8988T (cell line): ENCODE measurements around the gene KIR3DL3.
"Not testable (repeated sequence)": the region's sequence is repeated elsewhere in the genome, so short reads cannot be mapped to it uniquely, and the experiment has no call there.

Experiments
- DNase-seq: peaks from one replicate; pipeline ENCODE4 v3.0.0; 2011

The KIR3DL3 gene

DNA sequence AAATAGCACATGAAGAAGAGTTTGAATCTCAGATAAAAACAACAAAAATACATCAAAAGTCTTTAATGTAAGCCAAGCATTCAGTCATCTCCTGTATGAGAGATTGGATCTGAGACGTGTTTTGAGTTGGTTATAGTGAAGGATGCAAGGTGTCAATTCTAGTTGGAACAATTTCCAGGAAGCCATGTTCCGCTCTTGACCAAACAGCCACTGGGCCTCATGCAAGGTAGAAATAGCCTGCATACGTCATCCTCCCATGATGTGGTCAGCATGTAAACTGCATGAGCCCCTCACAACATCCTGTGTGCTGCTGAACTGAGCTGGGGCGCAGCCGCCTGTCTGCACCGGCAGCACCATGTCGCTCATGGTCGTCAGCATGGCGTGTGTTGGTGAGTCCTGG is at the start of gene KIR3DL3:
Gene KIR3DL3, plus strand, starts transcription at position 301 of the 400 bp plus-strand sequence. Its CDS starts 55 bp downstream, at position 356.
- DNase-seq, result no peak

DNA sequence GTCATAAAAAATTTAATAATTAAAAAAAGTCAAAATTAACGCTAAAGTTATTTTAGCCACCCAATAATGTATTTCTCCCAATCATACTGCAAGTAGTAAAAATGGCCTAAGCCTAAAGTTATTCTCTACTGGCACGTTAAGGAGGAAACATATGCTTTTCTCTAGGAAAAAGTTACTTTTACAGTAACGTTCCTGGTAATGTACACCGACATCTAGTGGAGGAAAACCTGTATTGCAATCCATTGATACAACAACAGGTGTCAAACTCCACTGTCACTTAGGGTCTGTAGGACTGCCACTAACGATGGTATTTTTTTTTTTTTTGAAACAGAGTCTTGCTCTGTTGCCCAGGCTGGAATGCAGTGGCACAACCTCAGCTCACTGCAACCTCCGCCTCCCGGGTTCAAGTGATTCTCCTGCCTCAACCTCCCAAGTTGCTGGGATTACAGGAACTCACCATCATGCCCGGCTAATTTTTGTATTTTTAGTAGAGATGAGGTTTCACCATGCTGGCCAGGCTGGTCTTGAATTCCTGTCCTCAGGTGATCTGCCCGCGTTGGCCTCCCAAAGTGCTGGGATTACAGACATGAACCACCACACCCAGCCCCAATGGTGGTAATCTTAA is 47.9 kb upstream of the KIR3DL3 start:
- DNase-seq, result not testable (repeated sequence)

DNA sequence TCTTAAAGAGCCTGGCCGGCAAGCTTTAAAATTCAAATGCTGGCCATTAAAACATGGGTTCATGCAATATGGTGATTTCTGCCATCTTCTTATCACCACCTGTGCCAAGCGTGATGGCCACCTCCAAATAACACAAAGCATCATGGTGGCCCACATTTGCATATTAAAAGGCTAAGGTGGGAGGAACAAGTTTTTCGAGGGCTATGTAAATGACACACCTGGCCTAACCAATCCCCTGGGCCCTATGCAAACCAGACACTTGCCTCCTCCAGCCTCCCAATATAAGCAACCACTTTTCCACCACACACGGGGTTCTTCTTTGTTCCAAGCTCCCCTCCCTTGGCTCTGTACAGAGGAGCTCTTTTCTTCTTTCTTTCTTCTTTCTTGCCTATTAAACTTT is 47.0 kb upstream of the KIR3DL3 start:
- no peak for DNase-seq

DNA sequence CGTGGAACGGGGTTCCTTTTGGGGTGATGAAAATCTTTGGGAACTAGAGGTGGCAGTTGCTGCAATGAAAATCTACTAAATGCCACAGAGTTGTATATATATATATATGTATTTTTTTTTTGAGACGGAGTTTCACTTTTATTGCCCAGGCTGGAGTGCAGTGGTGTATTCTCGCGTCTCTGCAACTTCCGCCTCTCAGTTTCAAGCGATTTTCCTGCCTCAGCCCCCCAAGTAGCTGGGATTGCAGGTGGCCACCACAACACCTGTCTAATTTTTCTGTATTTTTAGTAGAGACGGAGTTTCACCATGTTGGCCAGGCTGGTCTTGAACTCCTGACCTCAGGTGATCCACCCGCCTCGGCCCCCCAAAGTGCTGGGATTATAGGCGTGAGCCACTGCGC is 42.6 kb upstream of the KIR3DL3 start:
- not testable (repeated sequence) for DNase-seq

DNA sequence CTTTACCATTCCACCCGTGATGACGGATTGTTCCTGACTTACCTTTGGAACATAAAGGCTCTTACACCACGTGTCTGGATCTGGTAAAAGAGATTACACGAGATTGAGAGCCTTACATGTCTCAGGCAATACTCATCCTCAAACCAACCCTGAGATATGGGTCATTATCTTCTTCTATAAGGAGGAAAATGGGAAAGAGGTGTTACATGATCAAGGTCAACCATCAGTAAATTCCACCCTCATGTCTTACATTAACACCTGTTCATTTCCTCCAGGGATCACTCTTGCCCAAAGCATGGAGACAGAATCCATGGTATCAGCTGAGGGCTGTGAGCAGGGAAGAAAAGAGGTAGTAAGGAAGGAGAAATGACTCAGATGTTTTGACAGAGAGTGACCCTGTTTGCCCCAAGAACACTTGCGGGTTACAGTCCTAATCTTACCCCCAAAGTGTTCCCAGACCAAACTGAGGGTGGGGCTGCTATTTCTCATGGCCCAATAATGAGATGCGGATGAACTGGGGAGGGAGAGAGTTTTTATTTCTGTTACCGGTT is 41.9 kb upstream of the KIR3DL3 start:
- no peak for DNase-seq

DNA sequence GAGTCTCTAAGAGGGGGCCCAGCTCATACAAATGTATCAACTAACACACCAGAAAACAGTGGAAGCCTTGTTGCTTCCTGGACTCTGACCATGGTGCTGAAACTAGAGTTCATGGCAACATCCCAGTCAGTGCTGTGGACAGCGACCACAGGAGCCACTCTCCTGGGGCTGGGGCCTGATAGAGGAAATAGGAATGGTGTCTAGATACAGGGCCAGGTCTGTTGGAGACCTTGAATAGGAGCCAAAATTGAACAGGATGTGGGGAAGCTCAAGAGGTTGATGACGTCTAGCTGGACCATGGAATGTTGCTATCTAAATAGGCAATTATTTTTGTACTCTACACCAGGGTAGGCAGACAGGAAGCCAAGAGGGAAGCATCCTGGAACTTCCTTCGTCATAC is 39.7 kb upstream of the KIR3DL3 start:
- no peak for DNase-seq

DNA sequence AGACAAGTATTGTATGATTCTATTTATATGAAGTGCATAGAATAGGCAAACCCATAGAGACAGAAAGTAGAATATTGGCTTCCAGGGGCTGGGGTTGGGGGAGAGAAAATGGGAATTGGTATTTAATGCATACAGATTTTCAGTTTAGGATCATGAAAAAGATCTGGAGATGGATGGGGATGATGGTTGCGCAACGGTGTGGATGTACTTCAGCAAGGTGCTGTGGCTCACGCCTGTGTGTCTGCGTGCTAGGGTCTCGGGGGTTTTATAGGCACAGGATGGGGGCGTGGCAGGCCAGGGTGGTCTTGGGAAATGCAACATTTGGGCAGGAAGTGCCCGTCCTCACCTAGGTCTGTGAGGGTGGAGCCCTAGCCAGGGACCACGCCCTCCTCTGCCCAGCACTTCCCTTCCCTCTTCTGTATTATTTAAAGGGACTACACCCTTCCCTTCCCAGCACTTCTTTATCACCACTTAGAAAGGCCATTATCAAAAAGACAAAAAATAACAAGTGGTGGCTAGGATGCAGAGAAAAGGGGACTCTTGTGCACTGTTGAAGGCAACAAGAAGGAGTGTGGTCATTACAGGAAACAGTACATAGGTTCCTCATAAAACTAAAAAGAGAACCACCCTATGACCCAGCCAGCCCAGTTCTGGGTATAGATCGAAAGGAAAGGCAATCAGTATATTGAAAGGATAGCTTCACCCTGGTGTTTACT is 32.5 kb upstream of the KIR3DL3 start:
- no peak for DNase-seq

DNA sequence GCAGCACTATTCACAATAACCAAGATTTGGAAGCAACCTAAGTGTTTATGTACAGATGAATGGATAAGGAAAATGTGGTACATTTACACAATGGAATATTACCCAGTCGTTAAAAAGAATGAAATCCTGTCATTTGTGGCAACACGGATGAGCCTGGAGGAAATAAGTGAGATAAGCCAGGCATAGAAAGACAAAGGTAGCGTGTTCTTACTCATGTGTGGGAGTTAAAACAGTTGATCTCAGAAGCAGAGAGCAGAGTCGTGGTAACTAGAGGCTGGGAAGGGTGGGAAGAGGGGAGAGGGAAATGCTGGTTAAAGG is 32.0 kb upstream of the KIR3DL3 start:
- no peak for DNase-seq

DNA sequence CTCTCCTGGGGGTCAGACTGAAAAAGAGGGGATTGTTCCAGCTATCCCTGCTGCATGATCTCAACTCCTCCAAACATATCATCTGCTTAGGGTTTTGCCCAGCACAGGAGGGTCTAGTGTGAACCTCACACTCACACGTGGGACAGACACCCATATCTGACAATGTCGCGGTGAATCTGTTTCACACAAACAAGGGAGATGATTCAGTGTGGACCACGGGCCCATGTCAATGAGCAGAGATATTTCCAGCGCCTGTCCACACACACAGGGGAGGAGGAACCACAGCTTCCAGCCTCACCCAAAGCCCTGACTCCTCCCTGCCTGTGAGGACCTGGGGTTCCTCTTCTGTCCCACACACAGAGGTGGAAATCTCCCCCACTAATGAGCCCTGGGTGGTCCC is 29.6 kb upstream of the KIR3DL3 start:
- DNase-seq, result no peak

DNA sequence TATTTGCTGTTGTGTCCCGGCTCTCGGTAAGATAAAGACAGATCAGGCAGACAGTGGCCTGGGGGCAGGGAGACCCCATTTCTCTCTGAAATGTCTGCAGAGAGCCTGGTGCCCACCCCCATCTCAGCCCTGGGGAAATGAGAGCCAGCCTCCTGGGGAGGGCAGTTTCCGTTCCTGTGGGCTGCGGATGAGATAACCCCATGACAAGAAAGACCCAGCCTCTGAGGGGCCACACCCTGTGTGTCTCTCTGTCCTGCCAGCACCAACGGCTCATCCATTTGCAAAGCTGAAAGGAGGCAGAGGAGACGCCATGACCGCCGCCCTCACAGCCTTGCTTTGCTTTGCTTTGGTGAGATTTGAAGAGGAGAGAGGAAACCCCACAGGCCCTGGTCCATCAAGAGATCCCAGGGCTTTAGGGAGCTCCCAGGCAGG is 28.1 kb upstream of the KIR3DL3 start:
- DNase-seq, result no peak

DNA sequence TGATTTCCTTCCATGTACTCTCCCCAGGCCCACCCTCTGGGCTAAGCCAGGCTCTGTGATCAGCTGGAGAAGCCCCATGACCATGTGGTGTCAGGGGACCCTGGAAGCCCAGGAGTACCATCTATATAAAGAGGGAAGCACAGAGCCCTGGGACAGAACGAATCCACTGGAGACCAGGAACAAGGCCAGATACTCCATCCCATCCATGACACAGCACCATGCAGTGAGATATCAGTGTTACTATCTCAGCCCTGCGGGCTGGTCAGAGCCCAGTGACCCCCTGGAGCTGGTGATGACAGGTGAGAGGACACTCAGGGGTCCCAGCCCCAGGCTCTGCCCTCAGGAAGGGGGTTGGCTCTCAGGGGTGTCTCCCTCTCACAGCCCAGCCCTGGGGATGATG is 27.5 kb upstream of the KIR3DL3 start:
- DNase-seq, result no peak

DNA sequence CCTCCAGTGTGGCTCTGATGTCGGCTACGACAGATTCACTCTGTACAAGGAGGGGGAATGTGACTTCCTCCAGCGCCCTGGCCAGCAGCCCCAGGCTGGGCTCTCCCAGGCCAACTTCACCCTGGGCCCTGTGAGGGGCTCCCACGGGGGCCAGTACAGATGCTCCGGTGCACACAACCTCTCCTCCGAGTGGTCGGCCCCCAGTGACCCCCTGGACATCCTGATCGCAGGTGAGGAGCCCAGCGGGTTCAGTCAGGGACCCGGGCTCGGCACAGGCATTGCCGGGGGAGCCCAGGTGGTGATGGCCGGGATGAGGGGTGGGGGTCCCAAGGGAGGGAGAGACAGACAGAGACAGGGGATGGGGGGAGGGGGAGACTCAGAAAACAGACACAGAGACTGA is 26.5 kb upstream of the KIR3DL3 start:
- DNase-seq, result not testable (repeated sequence)

DNA sequence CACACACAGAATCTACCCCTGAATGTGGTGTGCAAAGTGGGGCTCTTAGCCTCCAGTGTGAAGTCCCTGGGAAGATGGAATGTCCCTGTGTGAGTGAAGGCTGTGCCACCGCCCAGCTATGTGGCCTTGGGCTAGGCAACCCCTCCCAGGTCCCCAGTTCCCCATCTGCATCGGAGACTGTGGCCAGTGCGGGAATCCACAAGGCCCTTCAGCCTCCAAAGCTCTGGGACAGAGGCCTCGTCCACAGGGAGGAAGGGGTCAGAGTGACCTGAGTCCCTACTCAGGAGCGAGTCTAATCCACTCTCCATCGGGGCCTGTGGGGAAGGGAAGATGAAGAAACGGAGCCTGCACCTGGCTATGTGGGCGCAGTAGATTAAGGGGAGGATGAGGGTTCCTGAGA is 19.3 kb upstream of the KIR3DL3 start:
- no peak for DNase-seq

DNA sequence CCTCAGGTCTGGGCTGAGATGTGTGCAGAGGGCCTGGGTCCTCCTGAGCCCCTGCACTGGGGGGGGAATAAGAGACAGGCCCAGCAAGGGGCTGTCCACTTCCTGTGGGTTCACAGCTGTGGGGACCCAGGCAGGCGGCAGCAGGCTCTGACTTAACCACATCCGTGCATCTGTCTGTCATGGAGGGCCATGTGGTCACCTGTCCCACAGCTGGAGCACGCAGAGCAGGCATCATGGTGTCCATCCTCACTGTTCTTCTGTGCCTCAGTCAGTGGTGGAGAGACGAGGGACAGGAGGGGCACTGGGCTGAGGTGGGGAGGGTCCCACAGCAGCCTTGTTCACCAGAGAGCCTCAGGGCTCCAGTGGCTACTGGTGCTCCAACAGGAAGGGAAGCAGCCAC is 16.3 kb upstream of the KIR3DL3 start:
- DNase-seq, result no peak

DNA sequence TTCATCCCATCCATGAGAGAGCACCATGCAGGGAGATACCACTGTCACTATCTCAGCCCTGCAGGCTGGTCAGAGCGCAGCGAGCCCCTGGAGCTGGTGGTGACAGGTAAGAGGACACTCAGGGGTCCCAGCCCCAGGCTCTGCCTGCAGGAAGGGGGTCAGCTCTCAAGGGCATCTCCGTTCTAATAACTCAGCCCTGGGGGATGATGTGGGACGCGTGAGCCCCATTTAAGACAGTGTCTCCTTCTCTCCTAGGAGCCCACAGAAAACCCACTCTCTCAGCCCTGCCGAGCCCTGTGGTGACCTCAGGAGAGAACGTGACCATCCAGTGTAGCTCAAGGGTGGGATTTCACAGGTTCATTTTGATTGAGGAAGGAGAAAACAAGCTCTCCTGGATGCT is 15.5 kb upstream of the KIR3DL3 start:
- no peak for DNase-seq

DNA sequence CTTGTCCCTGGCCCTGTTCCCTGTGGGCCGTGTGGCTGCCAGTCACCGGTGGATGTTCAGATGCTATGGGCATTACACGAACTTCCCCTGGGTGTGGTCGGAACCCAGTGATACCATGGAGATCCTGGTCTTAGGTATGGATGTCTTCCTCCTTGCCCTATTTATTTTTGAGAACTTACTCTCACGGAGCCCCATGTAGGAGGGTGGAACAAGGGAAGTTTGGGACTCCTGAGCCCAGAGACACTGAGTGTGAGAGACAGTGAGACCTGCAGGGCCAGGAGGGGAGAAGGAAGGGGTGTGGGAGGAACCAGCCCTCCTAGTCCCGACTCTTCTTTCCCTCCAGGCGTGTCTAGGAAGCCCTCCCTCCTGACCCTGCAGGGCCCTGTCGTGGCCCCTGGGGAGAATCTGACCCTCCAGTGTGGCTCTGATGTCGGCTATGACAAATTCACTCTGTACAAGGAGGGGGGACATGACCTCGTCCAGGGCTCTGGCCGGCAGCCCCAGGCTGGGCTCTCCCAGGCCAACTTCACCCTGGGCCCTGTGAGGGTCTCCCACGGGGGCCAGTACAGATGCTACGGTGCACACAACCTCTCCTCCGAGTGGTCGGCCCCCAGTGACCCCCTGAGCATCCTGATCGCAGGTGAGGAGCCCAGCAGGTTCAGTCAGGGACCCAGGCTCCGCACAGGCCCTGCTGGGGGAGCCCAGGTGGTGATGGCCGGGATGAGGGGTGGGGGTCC is 14.9 kb upstream of the KIR3DL3 start:
- DNase-seq, result no peak

DNA sequence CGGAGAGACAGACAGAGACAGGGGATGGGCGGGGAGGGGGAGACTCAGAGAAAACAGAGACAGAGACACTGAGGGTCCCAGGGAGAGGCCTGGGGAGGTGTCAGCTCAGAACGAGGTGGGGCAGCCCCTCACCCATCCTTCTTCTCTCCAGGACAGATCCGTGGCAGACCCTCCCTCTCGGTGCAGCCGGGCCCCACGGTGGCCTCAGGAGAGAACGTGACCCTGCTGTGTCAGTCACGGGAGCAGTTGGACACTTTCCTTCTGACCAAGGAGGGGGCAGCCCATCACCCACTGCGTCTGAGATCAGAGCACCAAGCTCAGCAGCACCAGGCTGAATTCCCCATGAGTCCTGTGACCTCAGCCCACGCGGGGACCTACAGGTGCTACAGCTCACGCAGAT is 14.3 kb upstream of the KIR3DL3 start:
- DNase-seq, result not testable (repeated sequence)

DNA sequence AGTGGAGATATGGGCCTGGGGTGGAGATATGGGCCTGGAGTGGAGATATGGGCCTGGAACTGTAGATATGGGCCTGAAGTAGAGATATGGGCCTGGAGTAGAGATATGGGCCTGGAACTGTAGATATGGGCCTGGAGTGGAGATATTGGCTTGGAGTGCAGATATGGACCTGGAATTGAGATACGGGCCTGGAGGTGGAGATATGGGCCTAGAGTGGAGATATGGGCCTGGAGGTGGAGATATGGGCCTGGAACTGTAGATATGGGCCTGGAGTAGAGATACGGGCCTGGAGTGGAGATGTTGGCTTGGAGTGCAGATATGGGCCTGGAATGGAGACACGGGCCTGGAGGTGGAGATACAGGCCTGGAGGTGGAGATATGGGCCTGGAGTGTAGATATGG is 402 bp downstream of the KIR3DL3 start:
- no peak for DNase-seq

DNA sequence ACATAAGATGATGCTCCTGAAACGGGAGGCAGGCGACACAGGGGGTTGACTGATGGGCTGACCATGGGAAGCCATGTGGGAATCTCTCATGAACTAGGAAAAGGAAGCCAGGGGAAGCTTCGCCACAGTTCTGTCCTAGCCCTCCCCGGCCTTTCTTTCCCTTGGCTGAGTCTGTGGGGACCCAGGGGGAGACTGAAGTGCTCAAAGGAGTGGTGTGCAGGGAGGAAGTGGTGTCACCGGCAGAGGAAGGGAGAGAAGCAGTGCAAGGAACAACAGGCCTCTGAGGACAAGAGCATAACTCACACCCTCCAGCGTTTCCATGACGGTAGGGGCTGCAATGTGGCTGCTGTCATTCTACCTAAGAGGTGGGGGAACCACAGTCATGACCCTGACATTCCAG is 1.1 kb downstream of the KIR3DL3 start:
- no peak for DNase-seq

DNA sequence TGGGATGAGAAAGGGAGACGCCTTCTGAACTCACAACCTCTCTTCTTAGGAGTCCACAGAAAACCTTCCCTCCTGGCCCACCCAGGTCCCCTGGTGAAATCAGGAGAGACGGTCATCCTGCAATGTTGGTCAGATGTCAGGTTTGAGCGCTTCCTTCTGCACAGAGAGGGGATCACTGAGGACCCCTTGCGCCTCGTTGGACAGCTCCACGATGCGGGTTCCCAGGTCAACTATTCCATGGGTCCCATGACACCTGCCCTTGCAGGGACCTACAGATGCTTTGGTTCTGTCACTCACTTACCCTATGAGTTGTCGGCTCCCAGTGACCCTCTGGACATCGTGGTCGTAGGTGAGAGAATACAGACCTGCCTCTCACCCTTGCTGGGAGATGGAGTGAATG is 3.3 kb downstream of the KIR3DL3 start:
- no peak for DNase-seq

DNA sequence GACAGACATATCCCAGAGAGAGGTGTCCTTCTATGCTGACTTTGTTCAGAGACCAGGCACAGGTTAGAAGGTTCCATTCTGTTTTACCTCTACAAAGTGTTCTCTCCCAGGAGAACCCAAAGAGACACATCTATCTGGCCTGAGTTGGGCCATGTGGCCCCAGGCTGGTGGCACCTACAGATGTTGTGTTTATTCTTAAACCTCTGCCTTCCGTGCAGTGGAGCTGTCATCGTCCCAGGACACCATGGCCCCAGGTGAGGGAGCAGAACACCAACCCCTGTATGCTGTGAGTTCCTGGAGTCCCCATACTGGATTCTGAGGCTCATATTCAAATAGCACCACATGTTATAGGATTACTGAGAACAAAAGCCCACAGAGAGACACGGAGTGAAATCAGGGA is 3.9 kb downstream of the KIR3DL3 start:
- DNase-seq, result no peak

DNA sequence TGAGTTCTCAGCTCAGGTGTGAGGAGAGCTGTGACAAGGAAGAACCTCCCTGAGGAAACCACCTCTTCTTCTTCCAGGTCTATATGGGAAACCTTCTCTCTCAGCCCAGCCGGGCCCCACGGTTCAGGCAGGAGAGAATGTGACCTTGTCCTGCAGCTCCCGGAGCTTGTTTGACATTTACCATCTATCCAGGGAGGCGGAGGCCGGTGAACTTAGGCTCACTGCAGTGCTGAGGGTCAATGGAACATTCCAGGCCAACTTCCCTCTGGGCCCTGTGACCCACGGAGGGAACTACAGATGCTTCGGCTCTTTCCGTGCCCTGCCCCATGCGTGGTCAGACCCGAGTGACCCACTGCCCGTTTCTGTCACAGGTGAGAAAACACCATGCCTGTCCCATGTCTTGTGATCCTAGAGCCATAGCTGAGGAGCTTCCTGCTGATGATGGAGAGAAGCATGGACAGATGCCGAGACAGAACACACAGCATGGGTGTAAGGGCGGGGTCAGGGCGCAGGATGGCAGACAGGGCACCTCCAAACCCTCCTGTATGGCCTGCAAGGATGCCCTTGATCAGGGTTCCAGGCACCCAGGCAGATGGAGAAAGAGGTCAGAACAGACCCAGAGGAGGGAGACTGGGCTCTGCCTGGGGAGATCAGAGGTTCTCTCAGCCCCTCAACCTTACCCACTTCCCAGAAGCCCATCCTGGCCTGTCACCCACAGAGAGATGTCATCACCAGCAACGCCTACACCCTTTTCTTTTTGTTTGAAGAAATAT is 5.4 kb downstream of the KIR3DL3 start:
- no peak for DNase-seq

DNA sequence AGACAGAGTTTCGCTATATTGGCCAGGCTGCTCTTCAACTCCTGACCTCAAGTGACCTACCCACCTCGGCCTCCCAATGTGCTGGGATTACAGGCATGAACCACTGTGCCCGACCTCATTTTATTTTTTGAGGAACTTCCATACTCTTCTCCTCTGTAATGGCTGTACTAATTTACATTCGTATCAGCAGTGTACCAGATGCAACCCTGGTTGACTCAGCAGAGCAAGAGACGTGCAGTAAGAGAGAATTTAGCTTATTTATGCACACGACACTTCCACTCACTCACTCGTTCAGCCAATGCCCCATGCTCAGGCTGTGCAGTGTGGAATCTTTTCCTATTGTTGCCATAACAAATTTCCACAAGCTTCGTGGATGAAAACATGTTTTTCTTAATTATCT is 6.9 kb downstream of the KIR3DL3 start:
- DNase-seq, result no peak
